H1 (cell line): ENCODE data around the gene CDCA5. TPM values are rescaled to one million over a fixed set of nuclear protein-coding genes. Genes with fewer than 3 reads are reported as not detected.

ENCODE experiments used
- BRCA1 ChIP-seq: IDR thresholded peaks from 2 replicates; pipeline ENCODE4 v1.6.1; 2012; ENCODE audit warnings: low read depth, low read length, improper control_type of control experiment
- EGR1 ChIP-seq: IDR thresholded peaks from 2 replicates; pipeline ENCODE4 v1.6.1; 2011; ENCODE audit warnings: low read depth, low read length, borderline replicate concordance
- POU5F1 ChIP-seq: IDR thresholded peaks from 2 replicates; pipeline ENCODE4 v1.6.1; 2011; ENCODE audit warnings: low read depth, mild to moderate bottlenecking, low read length, moderate library complexity
- polyA plus RNA-seq, 7 experiments: library from polyadenylated mRNA; depleted of rRNA in 3 of 7; stranded (reverse) in 5 of 7; unstranded in 2 of 7; fragments of >200 nt in 5 of 7; fragments of 200-250 nt in 2 of 7; gene quantifications; 1 replicate in 5 of 7; 2 replicates in 1 of 7; 4 replicates in 1 of 7; pipeline versions ENCODE4 v1.2.1 to v1.2.3, GENCODE V29; 2011 to 2013; ENCODE audit warnings: missing spikeins in 2 of 7, mixed read lengths in 2 of 7
- total RNA-seq: library from RNA; stranded (reverse); fragmentation: NEBNext Ultra II Directional; extraction: Animal tissue kit (Norgen Biotek cat#: 25700); gene quantifications from 2 replicates; pipeline ENCODE4 v1.2.1, GENCODE V29; 2021

The CDCA5 gene
- total and polyA plus RNA-seq, 2 of the 8 experiments (the other 6 are each of a cell fraction or from before 2014, with no cell fraction given): 39.2 to 87.0 TPM

- peak; percentile 86 for TF ChIP-seq EGR1
- TF ChIP-seq BRCA1: peak; percentile 68
- TF ChIP-seq POU5F1: no peak
These were observed 12.3 kb upstream of the CDCA5 start, which contains the start of gene VPS51 (continued) for GRCh38 chr11:65095974-65096806.
